Measurements from ENCODE around the gene PLXNA3.

PLXNA3 gene

DNA sequence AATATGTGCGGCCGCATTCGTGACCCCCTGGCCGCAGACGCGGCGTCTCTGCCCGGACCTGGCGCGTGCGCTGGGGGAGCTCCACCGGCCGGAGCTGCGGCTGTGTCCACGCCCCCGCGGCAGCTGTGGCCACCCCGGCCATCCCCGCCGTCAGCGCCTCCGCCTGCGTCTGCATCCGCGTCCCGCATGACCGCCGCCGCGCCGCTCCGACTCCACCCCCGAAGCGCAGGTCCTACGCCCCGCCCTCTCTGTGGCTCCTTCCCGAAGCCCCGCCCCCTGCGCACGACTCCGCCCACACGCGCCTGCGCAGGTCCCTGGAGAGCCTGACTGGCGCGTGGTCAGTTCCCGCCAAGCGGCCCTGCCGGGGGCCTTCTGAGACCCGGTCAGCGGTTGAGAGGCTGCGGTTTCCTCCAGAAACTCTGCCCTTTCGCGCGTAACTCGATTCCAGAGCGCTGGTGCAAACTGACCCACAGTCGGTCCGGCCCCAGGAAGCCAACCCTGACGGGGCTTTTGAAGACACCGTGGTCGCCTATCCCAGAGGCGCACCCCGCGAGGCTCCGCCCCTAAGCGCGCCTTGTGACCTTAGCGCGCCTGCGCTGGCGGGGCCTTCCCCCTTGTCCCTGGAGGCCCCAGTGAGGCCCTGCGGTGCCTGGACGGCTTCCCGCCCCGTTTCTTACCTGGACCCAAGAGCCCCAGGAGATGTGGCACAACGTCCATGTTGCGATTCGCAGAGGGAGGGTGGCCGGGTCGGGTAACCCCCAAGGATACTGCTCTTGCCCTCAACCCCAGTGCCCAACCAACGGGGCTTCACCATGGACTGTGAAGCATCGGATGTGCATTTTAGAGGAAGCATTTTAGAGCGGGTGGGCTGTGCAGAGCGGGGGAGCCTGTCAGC, 20.9 kb downstream of the PLXNA3 start, which contains the start of gene LAGE3:
Gene LAGE3 (minus strand): TSS at position 554 of the 895 bp plus-strand sequence. CDS start 366 bp downstream, at position 188.
- Histone ChIP-seq H3K4me3 (ENCODE audit: low read depth, low read length) (peak within 1 kb of the TSS; percentile 39), H3K27ac (peak within 1 kb of the TSS; percentile 44)
- DNase-seq: peak; percentile 95

GRCh38 chrX:154481195-154481594, 23.1 kb downstream of the PLXNA3 start:
- peaks cover 7% of the 10 kb centered on the region for H3K27me3 ChIP-seq (ENCODE audit: insufficient read depth, low read depth, severe bottlenecking)

More for the DNA sequence above, 20.9 kb downstream of the PLXNA3 start, which contains the start of gene LAGE3:
- peaks cover 14% of the 10 kb centered on the region for H3K36me3 ChIP-seq
- peaks cover 7% of the 10 kb centered on the region for H3K27me3 ChIP-seq (ENCODE audit: insufficient read depth, low read depth, severe bottlenecking)
- TF ChIP-seq, protein P1, sequence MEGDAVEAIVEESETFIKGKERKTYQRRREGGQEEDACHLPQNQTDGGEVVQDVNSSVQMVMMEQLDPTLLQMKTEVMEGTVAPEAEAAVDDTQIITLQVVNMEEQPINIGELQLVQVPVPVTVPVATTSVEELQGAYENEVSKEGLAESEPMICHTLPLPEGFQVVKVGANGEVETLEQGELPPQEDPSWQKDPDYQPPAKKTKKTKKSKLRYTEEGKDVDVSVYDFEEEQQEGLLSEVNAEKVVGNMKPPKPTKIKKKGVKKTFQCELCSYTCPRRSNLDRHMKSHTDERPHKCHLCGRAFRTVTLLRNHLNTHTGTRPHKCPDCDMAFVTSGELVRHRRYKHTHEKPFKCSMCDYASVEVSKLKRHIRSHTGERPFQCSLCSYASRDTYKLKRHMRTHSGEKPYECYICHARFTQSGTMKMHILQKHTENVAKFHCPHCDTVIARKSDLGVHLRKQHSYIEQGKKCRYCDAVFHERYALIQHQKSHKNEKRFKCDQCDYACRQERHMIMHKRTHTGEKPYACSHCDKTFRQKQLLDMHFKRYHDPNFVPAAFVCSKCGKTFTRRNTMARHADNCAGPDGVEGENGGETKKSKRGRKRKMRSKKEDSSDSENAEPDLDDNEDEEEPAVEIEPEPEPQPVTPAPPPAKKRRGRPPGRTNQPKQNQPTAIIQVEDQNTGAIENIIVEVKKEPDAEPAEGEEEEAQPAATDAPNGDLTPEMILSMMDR (IDR thresholded peaks at IDR 0.05; ENCODE audit: low read depth, low read length): no peak
- peaks cover 8% of the 10 kb centered on the region for H3K9me3 ChIP-seq (ENCODE audit: severe bottlenecking)

DNA sequence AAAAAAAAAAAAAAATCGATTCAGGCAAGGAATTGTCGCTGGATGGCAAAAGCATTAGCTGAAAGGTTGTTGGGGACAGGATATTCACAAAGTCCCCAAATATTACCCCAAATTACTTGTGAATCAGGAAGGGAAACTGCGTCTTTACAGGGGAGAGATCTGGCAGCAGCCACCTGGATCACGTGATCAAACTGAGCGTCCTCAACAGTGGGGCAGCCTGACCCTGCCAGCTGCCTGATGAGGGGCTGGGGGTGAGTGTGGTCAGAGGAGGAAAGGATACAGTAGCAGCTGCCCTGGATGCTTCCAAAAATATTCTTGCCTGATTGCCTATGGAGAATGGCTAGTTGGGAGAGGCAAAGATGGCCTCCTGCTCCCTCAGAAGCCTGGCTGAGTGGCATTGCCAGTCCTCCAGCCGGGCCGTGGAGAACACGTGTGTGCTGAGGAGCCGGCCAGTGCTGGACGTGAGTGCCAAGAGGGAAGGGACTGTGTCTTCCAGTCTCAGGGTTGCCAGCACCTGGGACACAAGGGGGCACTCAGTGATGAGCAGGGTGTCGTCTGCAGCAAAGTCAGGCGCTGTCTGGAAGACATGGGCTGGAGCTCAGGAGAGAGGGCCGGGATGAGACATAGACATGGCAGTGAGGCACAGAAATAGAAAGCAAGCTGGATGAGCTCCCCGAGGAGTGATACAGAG, 24.0 kb downstream of the PLXNA3 start:
- Histone ChIP-seq H3K27ac (no peak overlapping the region), H3K4me3 (ENCODE audit: low read depth, low read length) (no peak overlapping the region), H3K27me3 (ENCODE audit: insufficient read depth, low read depth, severe bottlenecking) (peaks cover 7% of the 10 kb centered on the region), H3K36me3 (peaks cover 21% of the 10 kb centered on the region), H3K9me3 (ENCODE audit: severe bottlenecking) (peaks cover 8% of the 10 kb centered on the region)
- TF ChIP-seq, protein P1 (IDR thresholded peaks at IDR 0.05; ENCODE audit: low read depth, low read length): 0 out of 2 replicates have a peak, but pooled peaks have one; percentile 3
- no peak for DNase-seq

More at GRCh38 chrX:154481195-154481594, 23.1 kb downstream of the PLXNA3 start:
- Histone ChIP-seq H3K36me3 (peaks cover 21% of the 10 kb centered on the region), H3K27ac (no peak overlapping the region), H3K4me3 (ENCODE audit: low read depth, low read length) (no peak overlapping the region), H3K9me3 (ENCODE audit: severe bottlenecking) (peaks cover 8% of the 10 kb centered on the region)
- TF ChIP-seq, protein P1 (IDR thresholded peaks at IDR 0.05; ENCODE audit: low read depth, low read length): no peak
- no peak for DNase-seq

DNA sequence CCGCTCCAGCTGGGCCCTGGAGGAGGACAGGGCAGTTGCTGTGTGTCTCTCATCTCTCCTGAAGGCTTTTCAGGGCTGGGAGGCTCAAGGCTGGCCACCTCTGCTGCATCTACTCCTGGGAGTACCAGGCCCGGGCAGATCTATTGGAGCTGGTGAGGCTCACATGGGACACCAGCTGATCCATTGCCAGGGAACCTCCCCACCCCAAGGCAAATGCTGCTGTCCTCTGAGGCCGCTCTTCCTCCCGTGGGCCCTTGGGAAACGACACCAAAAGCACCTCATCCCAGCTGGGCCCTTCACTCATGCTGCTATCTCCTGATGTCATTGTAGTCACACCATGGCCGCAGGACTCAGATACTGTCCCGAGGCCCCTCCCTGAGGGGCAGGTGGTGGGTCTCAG, 24.7 kb downstream of the PLXNA3 start:
- no peak for DNase-seq
- peaks cover 3% of the 10 kb centered on the region for H3K27me3 ChIP-seq (ENCODE audit: insufficient read depth, low read depth, severe bottlenecking)
- H3K36me3 ChIP-seq: peaks cover 25% of the 10 kb centered on the region
- TF ChIP-seq, protein P1 (IDR thresholded peaks at IDR 0.05; ENCODE audit: low read depth, low read length): no peak
- no peak overlapping the region for H3K4me3 ChIP-seq (ENCODE audit: low read depth, low read length)
- H3K27ac ChIP-seq: no peak overlapping the region
- peaks cover 8% of the 10 kb centered on the region for H3K9me3 ChIP-seq (ENCODE audit: severe bottlenecking)

DNA sequence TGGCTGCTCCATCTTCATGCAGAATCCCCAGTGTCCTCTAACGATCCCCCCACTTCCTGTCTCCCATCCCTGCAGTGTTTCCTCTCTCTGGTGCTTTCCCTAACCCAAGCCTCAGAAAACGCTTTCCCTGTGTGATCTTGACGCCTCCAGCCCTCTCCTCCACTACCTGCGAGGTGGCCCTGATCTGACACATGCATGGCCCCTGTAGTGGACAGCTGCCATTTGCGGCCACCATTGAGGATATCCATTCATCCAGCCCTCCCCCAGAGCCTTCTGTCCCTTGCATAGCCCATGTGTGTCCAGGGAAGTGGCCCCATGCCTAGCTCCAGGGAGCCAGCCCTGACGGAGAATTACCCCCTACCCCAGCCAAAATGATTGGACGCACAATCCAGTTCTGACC, 25.2 kb downstream of the PLXNA3 start:
- no peak overlapping the region for H3K4me3 ChIP-seq (ENCODE audit: low read depth, low read length)
- H3K27me3 ChIP-seq (ENCODE audit: insufficient read depth, low read depth, severe bottlenecking): peaks cover 3% of the 10 kb centered on the region
- DNase-seq: no peak
- H3K27ac ChIP-seq: no peak overlapping the region
- TF ChIP-seq, protein P1 (IDR thresholded peaks at IDR 0.05; ENCODE audit: low read depth, low read length): no peak
- peaks cover 8% of the 10 kb centered on the region for H3K9me3 ChIP-seq (ENCODE audit: severe bottlenecking)
- H3K36me3 ChIP-seq: peaks cover 28% of the 10 kb centered on the region

All from WERI-Rb-1 (cell line).